HG03432 (cell line): ENCODE data around the gene UBE2L3.
"Not testable (repeated sequence)": the region's sequence is repeated elsewhere in the genome, so short reads cannot be mapped to it uniquely, and the experiment has no call there.

Source experiments
- ATAC-seq: cut with Tn5 transposase; IDR thresholded peaks from one replicate; pipeline ENCODE4 v1.9.1; 2021; ENCODE audit warnings: mild to moderate bottlenecking, moderate library complexity; ENCODE audit not compliant: unreplicated experiment

UBE2L3 gene

GRCh38 chr22:21626073-21626734, 58.7 kb downstream of the UBE2L3 start:
- ATAC-seq: no peak

- ATAC-seq: no peak
These were observed 59.4 kb downstream of the UBE2L3 start for GRCh38 chr22:21626735-21627469.

- peak; percentile 2 for ATAC-seq
These were observed 61.1 kb downstream of the UBE2L3 start for GRCh38 chr22:21628386-21629254.

- ATAC-seq: peak; percentile 80
These were observed 62.0 kb downstream of the UBE2L3 start, which contains the start of gene YDJC for GRCh38 chr22:21629255-21630149. Gene YDJC, minus strand, starts transcription at chr22:21630022. Its CDS starts 8 bp downstream, at chr22:21630014.

- no peak for ATAC-seq
These were observed 63.5 kb downstream of the UBE2L3 start for GRCh38 chr22:21631025-21631424.

- ATAC-seq: no peak
These were observed 64.9 kb downstream of the UBE2L3 start, which contains the start of gene CCDC116 for GRCh38 chr22:21632237-21632895. Gene CCDC116, plus strand, starts transcription at chr22:21632760. Its CDS starts 422 bp downstream, at chr22:21633182.

GRCh38 chr22:21632931-21633330, 65.4 kb downstream of the UBE2L3 start:
- ATAC-seq: no peak

GRCh38 chr22:21633481-21633880, 66.0 kb downstream of the UBE2L3 start:
- ATAC-seq: no peak

GRCh38 chr22:21634081-21634480, 66.6 kb downstream of the UBE2L3 start:
- ATAC-seq: no peak

- no peak for ATAC-seq
These were observed 67.3 kb downstream of the UBE2L3 start for GRCh38 chr22:21634844-21635243.

GRCh38 chr22:21635771-21636510, 68.4 kb downstream of the UBE2L3 start:
- ATAC-seq: no peak

GRCh38 chr22:21636629-21637218, 69.2 kb downstream of the UBE2L3 start:
- ATAC-seq: no peak

GRCh38 chr22:21637450-21637849, 69.9 kb downstream of the UBE2L3 start:
- not testable (repeated sequence) for ATAC-seq

- no peak for ATAC-seq
These were observed 71.8 kb downstream of the UBE2L3 start for GRCh38 chr22:21639359-21639758.

- ATAC-seq: no peak
These were observed 73.3 kb downstream of the UBE2L3 start for GRCh38 chr22:21640810-21641209.

- peak; percentile 2 for ATAC-seq
These were observed 73.9 kb downstream of the UBE2L3 start for GRCh38 chr22:21641417-21641788.

GRCh38 chr22:21641789-21642583, 74.5 kb downstream of the UBE2L3 start, which contains the start of gene SDF2L1:
Gene SDF2L1, plus strand, starts transcription at chr22:21642302. Its CDS starts 35 bp downstream, at chr22:21642337.
- ATAC-seq: peak; percentile 93
